HS-27A (cell line): ENCODE results near the gene HOMEZ.
"Not testable (repeated sequence)": the region's sequence is repeated elsewhere in the genome, so short reads cannot be mapped to it uniquely, and the experiment has no call there.

Experiments
- DNase-seq: peaks from one replicate; pipeline ENCODE4 v3.0.0-alpha.2; 2012; ENCODE audit warnings: low read depth, missing footprints

HOMEZ gene

GRCh38 chr14:23281247-23281646, 4.7 kb downstream of the HOMEZ start:
- DNase-seq, result no peak

- DNase-seq, result not testable (repeated sequence)
Measured at GRCh38 chr14:23277928-23278327, 8.0 kb downstream of the HOMEZ start.

- no peak for DNase-seq
Measured at GRCh38 chr14:23277189-23277588, 8.7 kb downstream of the HOMEZ start.

- no peak for DNase-seq
Measured at GRCh38 chr14:23275412-23275811, 10.5 kb downstream of the HOMEZ start.

- DNase-seq, result no peak
Measured at GRCh38 chr14:23269193-23269592, 16.7 kb downstream of the HOMEZ start.

- not testable (repeated sequence) for DNase-seq
Measured at GRCh38 chr14:23260849-23261248, 25.1 kb downstream of the HOMEZ start.

GRCh38 chr14:23259426-23259825, 26.5 kb downstream of the HOMEZ start:
- DNase-seq, result no peak

GRCh38 chr14:23258256-23258655, 27.7 kb downstream of the HOMEZ start:
- no peak for DNase-seq

GRCh38 chr14:23252420-23253333, 33.3 kb downstream of the HOMEZ start:
- DNase-seq, result no peak

GRCh38 chr14:23252006-23252405, 33.9 kb downstream of the HOMEZ start:
- no peak for DNase-seq

- DNase-seq, result no peak
Measured at GRCh38 chr14:23249824-23250223, 36.1 kb downstream of the HOMEZ start.

- DNase-seq, result no peak
Measured at GRCh38 chr14:23248601-23249000, 37.3 kb downstream of the HOMEZ start.

- no peak for DNase-seq
Measured at GRCh38 chr14:23245282-23245681, 40.6 kb downstream of the HOMEZ start.

- DNase-seq, result no peak
Measured at GRCh38 chr14:23243066-23243465, 42.9 kb downstream of the HOMEZ start.

- no peak for DNase-seq
Measured at GRCh38 chr14:23242076-23242475, 43.9 kb downstream of the HOMEZ start.

GRCh38 chr14:23241061-23241715, 44.7 kb downstream of the HOMEZ start:
- DNase-seq, result not testable (repeated sequence)

- DNase-seq, result no peak
Measured at GRCh38 chr14:23240661-23241060, 45.3 kb downstream of the HOMEZ start.

GRCh38 chr14:23237772-23238594, 47.9 kb downstream of the HOMEZ start, which contains the start of gene RNF212B:
RNF212B (plus strand) TSS chr14:23237936; CDS start chr14:23240346, 2,410 bp downstream.
- DNase-seq, result peak; percentile 15

- not testable (repeated sequence) for DNase-seq
Measured at GRCh38 chr14:23232241-23232808, 53.6 kb downstream of the HOMEZ start.

- no peak for DNase-seq
Measured at GRCh38 chr14:23228812-23229211, 57.1 kb downstream of the HOMEZ start.

GRCh38 chr14:23227566-23227965, 58.4 kb downstream of the HOMEZ start:
- DNase-seq, result no peak

GRCh38 chr14:23224958-23225357, 61.0 kb downstream of the HOMEZ start:
- DNase-seq, result not testable (repeated sequence)
